GM04503 (cell line): Measurements from ENCODE around the gene EHD1.

Source experiments
- DNase-seq: peaks from one replicate; pipeline ENCODE4 v3.0.0-alpha.2; 2012; ENCODE audit warnings: low read depth

Gene EHD1

GRCh38 chr11:64842851-64843685, 35.4 kb downstream of the EHD1 start:
- DNase-seq, result no peak

GRCh38 chr11:64842366-64842759, 36.1 kb downstream of the EHD1 start:
- DNase-seq, result no peak

- no peak for DNase-seq
These were observed 36.6 kb downstream of the EHD1 start for GRCh38 chr11:64841592-64842365.

GRCh38 chr11:64839887-64840782, 38.3 kb downstream of the EHD1 start:
- DNase-seq, result no peak

- DNase-seq, result no peak
These were observed 39.1 kb downstream of the EHD1 start for GRCh38 chr11:64839335-64839734.

- no peak for DNase-seq
These were observed 39.7 kb downstream of the EHD1 start for GRCh38 chr11:64838600-64839334.

- DNase-seq, result no peak
These were observed 40.5 kb downstream of the EHD1 start for GRCh38 chr11:64837887-64838351.

- DNase-seq, result no peak
These were observed 41.9 kb downstream of the EHD1 start for GRCh38 chr11:64836448-64837072.

GRCh38 chr11:64835616-64836447, 42.6 kb downstream of the EHD1 start:
- DNase-seq, result no peak

- DNase-seq, result no peak
These were observed 43.5 kb downstream of the EHD1 start for GRCh38 chr11:64834723-64835615.

- DNase-seq, result no peak
These were observed 44.2 kb downstream of the EHD1 start for GRCh38 chr11:64834031-64834722.

- DNase-seq, result no peak
These were observed 44.9 kb downstream of the EHD1 start for GRCh38 chr11:64833509-64833908.

GRCh38 chr11:64833198-64833502, 45.3 kb downstream of the EHD1 start:
- no peak for DNase-seq

- DNase-seq, result no peak
These were observed 45.8 kb downstream of the EHD1 start for GRCh38 chr11:64832467-64833197.

- no peak for DNase-seq
These were observed 47.0 kb downstream of the EHD1 start for GRCh38 chr11:64831411-64831891.

- no peak for DNase-seq
These were observed 48.7 kb downstream of the EHD1 start for GRCh38 chr11:64829536-64830251.

- DNase-seq, result no peak
These were observed 51.0 kb downstream of the EHD1 start for GRCh38 chr11:64827451-64827839.
